Right lobe of liver (tissue), 6 donors: ENCODE measurements around the gene PSMB2. TPM values are rescaled to one million over a fixed set of nuclear protein-coding genes. Genes with fewer than 3 reads are reported as not detected.

Experiments
- ATAC-seq, 4 donors: fragments of 200-7000 bp; cut with Tn5 transposase; one replicate each; pipeline ENCODE4 v1.9.1; 2020; ENCODE audit warnings: mild to moderate bottlenecking in 4 of 4, moderate library complexity in 4 of 4
- DNase-seq, 3 donors: peaks; one replicate each; pipeline ENCODE4 v3.0.0-alpha.2; 2020
- H3K27ac ChIP-seq, 3 donors: fragments of 200-600 bp; one replicate each; pipeline ENCODE4 v1.8.0; 2022
- H3K27me3 ChIP-seq, 2 donors: fragments of 200-600 bp; one replicate each; pipeline ENCODE4 v1.8.0; 2022
- H3K36me3 ChIP-seq, 4 donors: fragments of 200-600 bp; sonication (generic) in 1 of 4; one replicate each; pipeline versions ENCODE4 v1.5.1 to v1.8.0; 2017 to 2022; ENCODE audit warnings: control low read depth in 1 of 4
- H3K4me1 ChIP-seq, 4 donors: fragments of 200-600 bp; sonication (generic) in 1 of 4; one replicate each; pipeline versions ENCODE4 v1.5.1 to v1.8.0; 2017 to 2022; ENCODE audit warnings: control low read depth in 1 of 4
- H3K4me3 ChIP-seq, 3 donors: fragments of 200-600 bp; one replicate each; pipeline ENCODE4 v1.8.0; 2022
- H3K9me3 ChIP-seq, 4 donors: fragments of 200-600 bp; sonication (generic) in 1 of 4; one replicate each; pipeline versions ENCODE4 v1.5.1 to v1.8.0; 2017 to 2022; ENCODE audit warnings: control low read depth in 1 of 4
- POLR2A ChIP-seq: fragments of 450-650 bp; IDR thresholded peaks from one replicate; pipeline ENCODE4 v1.6.1; 2017; ENCODE audit warnings: antibody characterized with exemption, mild to moderate bottlenecking
- WGBS: methylation state at CpG from one replicate; pipeline ENCODE4 v1.1.6; 2018; ENCODE audit warnings: low coverage, low lambda C conversion rate; ENCODE audit not compliant: insufficient coverage; ENCODE audit errors: missing lambda C conversion rate; 5-methylcytosine and 5-hydroxymethylcytosine counted together
- intact Hi-C, 2 donors: fragments of 100-400 bp; cut with DNase I; formaldehyde crosslinking; loops; one replicate each; pipeline versions ENCODE4 v1.11.2 to v1.14.1; 2022
- total RNA-seq, 6 experiments: library from RNA; depleted of rRNA in 2 of 6; stranded (reverse); fragments of >200 nt in 2 of 6; fragmentation: NEBNext Ultra II Directional in 3 of 6; extraction: Animal tissue kit (Norgen Biotek cat#: 25700) in 3 of 6; gene quantifications; one replicate each; pipeline versions ENCODE4 v1.1.0 to v1.2.4, GENCODE V29; 2016 to 2023
- TF ChIP-seq, protein P1 (sequence below), 4 donors: fragments of 200-600 bp in 3 of 4; fragments of 450-650 bp in 1 of 4; IDR thresholded peaks; one replicate each; pipeline versions ENCODE4 v1.5.1 to v1.8.0; 2016 to 2022; ENCODE audit warnings: antibody characterized with exemption in 4 of 4, mild to moderate bottlenecking in 2 of 4
- donor health status: DM: no; HTN: yes; CAD: no.
- donor health status: DM: no; HTN: no; CAD: no.
- donor health status: DM: no; HTN: no; CAD: no.
- donor health status: DM: no; HTN: yes; CAD: no.
- donor health status: DM: no; HTN: yes; CAD: no.

PSMB2 gene
- total RNA-seq, 6 experiments from 2014 or later, result 41.7 to 54.6 (median 48.3) TPM

DNA sequence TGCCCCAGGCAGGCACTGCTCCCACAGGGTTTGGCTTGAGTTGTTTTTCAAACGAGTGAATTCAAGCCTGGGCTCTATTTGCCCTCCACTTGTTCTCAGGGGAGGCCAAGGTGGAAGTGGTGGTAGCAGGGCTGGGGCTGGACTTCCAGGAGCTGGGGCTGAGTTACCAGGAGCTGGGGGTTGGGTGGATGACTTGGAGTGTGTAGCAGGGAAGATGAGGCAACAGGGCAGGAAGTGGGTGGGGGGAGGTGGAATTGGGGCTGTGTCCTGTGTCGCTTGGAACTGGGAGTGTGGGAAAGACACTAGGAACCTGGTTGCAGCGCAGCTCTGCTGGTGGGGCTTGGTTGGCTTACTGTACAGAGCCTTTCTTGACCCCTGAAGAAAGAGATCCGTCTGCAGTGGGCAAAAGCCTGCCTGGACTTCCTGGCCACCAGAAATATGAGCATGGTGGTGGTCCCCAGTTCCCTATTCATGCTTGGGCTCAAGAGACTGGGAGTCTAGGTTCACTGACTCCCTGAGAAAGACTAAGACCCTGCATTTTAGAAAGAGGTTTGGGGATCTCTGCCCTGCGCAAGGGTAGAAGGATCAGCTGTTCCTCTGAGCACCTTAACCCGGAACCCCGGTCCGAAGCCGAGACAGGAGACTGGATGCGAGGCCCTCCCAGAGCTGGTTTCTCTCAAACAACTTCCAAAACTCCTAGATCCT is 65.1 kb downstream of the PSMB2 start:
- Histone ChIP-seq H3K4me3 (peak overlapping the region in 1 of 3 donors; percentile 47), H3K36me3 (no peaks in the 10 kb centered on the region), H3K27ac (no peak overlapping the region), H3K9me3 (no peaks in the 10 kb centered on the region), H3K4me1 (peaks cover 0 to 21% (median 0%) of the 10 kb centered on the region in 4 donors), H3K27me3 (peaks cover 0 to 23% of the 10 kb centered on the region in 2 donors)
- intact Hi-C loops, result no loop called here
- WGBS, result 67% methylated on average over 4 of the region's 10 CpGs
- TF ChIP-seq, protein P1, sequence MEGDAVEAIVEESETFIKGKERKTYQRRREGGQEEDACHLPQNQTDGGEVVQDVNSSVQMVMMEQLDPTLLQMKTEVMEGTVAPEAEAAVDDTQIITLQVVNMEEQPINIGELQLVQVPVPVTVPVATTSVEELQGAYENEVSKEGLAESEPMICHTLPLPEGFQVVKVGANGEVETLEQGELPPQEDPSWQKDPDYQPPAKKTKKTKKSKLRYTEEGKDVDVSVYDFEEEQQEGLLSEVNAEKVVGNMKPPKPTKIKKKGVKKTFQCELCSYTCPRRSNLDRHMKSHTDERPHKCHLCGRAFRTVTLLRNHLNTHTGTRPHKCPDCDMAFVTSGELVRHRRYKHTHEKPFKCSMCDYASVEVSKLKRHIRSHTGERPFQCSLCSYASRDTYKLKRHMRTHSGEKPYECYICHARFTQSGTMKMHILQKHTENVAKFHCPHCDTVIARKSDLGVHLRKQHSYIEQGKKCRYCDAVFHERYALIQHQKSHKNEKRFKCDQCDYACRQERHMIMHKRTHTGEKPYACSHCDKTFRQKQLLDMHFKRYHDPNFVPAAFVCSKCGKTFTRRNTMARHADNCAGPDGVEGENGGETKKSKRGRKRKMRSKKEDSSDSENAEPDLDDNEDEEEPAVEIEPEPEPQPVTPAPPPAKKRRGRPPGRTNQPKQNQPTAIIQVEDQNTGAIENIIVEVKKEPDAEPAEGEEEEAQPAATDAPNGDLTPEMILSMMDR (IDR thresholded peaks at IDR 0.05), result no peak
- TF ChIP-seq POLR2A, result no peak
- ATAC-seq (no peak), DNase-seq (no peak)

DNA sequence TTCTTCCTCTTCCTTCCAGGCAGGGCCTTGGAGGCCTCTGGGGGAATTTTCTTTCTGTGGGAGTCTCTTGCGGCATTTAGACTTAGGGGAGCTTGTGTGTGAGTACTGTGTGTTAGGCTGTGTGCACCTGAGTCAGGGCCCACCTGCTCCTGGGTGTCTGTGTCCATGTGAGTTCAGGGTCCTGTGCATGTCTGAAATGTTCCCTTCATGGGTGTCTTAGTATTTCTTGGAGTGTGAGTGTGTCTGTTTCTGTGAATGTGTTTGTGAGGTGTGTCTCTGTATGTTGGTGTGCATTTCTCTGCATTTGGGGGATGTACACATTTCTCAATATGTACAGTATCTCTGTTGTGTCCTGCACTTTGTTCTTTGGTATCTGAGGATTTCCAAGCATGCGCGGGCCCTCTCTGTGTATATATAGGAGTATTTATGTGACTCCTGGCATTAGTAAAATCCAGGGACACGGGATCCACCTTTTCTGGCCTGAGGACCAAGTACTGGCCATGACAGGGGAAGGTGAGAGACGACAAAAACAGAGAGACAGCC is 65.8 kb downstream of the PSMB2 start:
- H3K9me3 ChIP-seq, result no peaks in the 10 kb centered on the region
- H3K27ac ChIP-seq, result no peak overlapping the region
- no peak for ATAC-seq
- WGBS, result 97% methylated on average over 4 of the region's 5 CpGs
- H3K4me1 ChIP-seq, result peaks cover 0 to 21% (median 0%) of the 10 kb centered on the region in 4 donors
- H3K27me3 ChIP-seq, result peaks cover 0 to 27% of the 10 kb centered on the region in 2 donors
- no peak for TF ChIP-seq POLR2A
- TF ChIP-seq, protein P1 (IDR thresholded peaks at IDR 0.05), result no peak
- no peak overlapping the region for H3K4me3 ChIP-seq
- DNase-seq, result no peak
- intact Hi-C loops, result no loop called here
- H3K36me3 ChIP-seq, result no peaks in the 10 kb centered on the region

DNA sequence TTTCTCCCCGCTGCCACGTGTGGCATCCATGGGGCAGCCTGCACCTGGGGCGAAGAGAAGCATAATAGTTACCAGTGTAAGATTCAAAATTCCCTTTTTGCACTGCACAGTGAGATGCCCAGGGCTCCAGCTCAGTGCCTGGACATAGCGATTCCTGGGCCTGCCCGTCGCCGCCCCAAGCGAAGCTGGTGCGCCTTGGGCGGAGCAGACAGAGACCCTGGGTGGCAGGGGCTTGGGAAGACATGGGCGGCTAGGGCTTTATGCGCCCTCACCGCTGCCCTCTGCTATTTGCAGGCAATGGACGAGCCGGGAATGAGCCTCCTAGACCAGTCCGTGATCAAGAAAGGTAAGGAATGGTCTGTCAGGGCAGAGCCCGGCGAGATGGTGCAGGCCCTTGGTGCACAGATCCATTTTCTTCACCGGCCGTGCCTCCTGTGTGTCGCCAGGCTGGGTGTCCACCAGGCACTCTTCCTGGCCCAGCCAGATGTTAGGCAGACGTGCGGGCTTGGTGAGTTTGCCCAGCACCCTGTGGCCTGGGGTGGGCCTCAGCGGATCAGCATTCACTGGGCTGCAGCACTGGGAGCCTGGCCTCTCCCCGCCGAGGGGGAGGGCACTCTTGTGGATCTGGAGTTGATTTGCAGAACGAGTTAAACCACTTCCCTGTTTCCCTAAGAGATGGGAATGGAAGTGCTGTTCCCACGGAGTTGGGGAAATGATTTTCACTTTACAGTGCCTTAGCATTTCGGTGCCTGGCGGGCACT is 66.5 kb downstream of the PSMB2 start:
- intact Hi-C loops, result no loop called here
- H3K4me3 ChIP-seq, result no peak overlapping the region
- no peak for TF ChIP-seq POLR2A
- TF ChIP-seq, protein P1 (IDR thresholded peaks at IDR 0.05), result no peak
- H3K9me3 ChIP-seq, result no peaks in the 10 kb centered on the region
- no peaks in the 10 kb centered on the region for H3K36me3 ChIP-seq
- H3K4me1 ChIP-seq, result peaks cover 0 to 21% (median 0%) of the 10 kb centered on the region in 4 donors
- no peak overlapping the region for H3K27ac ChIP-seq
- ATAC-seq (no peak), DNase-seq (no peak)
- H3K27me3 ChIP-seq, result peaks cover 0 to 27% of the 10 kb centered on the region in 2 donors
- 47% methylated on average over 8 of the region's 30 CpGs for WGBS

DNA sequence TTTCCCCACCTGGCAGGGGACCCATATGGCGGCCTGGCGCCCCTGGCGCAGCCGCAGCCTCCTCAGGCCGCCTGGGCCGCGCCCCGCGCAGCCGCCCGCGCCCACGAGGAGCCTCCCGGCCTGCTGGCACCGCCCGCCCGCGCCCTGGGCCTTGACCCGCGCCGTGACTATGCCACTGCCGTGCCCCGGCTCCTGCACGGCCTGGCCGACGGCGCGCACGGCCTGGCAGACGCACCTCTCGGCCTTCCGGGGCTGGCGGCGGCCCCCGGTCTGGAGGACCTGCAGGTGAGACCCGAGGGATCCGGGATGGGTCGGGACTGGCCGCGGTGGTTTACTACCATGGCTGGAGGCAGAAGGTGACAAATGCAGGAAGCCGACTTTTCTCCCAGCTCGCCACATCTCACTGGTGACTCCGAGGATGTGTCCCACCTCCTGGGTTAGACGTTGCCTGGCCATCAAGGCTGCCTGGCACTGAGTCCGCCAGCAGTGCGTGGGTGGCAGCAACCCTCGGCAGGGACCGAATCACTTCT is 67.1 kb downstream of the PSMB2 start:
- intact Hi-C loops, result no loop called here
- DNase-seq, result no peak

More for the DNA sequence above, 67.1 kb downstream of the PSMB2 start:
- H3K4me3 ChIP-seq, result no peak overlapping the region
- H3K36me3 ChIP-seq, result no peaks in the 10 kb centered on the region
- no peaks in the 10 kb centered on the region for H3K9me3 ChIP-seq
- no peak for ATAC-seq
- TF ChIP-seq, protein P1 (IDR thresholded peaks at IDR 0.05), result no peak
- no peak for TF ChIP-seq POLR2A
- WGBS, result 60% methylated on average over 14 of the region's 48 CpGs
- H3K4me1 ChIP-seq, result peaks cover 0 to 21% (median 0%) of the 10 kb centered on the region in 4 donors
- H3K27me3 ChIP-seq, result peaks cover 0 to 27% of the 10 kb centered on the region in 2 donors
- H3K27ac ChIP-seq, result no peak overlapping the region
